NCI-H2107 treated with DMSO at 0.1 percent for 48 hours (cell line): ENCODE measurements around the gene EI24.

ENCODE experiments used
- DNase-seq: peaks from one replicate; lab custom pipeline; 2025; ENCODE audit not compliant: unreplicated experiment; lab: John Stamatoyannopoulos, UW

EI24 gene

GRCh38 chr11:125626288-125626950 lies 57.1 kb downstream of the EI24 start:
- peak; percentile 40 for DNase-seq

- no peak for DNase-seq
Observed at GRCh38 chr11:125627236-125627910, 58.1 kb downstream of the EI24 start.
